ENCODE measurements around the gene SF3A1. TPM values are rescaled to one million over a fixed set of nuclear protein-coding genes. Genes with fewer than 3 reads are reported as not detected.

The SF3A1 gene
- polyA plus RNA-seq, 1 donor from 2014 or later = 14.4 TPM

DNA sequence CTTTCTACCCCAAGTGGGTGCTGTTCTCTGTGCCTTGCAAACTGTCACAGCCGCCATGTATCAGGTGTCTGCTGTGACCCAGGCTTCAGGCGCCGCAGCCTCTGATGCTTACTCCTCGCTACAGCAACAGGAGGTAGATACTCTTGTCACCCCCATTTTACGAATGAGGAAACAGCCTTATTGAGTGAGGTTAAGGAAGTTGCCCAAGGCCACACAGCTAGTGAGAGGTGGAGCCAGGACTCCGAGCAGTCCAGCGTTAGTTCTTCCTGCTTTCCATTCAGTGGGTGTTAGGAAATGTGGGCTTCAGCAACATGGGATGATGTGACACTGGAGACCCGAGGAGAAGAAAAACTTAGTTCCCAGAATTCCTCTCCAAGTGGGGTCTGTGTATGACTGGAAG lies 16.2 kb upstream of the SF3A1 start:
- H3K9ac ChIP-seq (ENCODE audit: low read length) = no peak overlapping the region
- no peak overlapping the region for H2AFZ ChIP-seq (ENCODE audit: low read depth, low read length)
- H4K20me1 ChIP-seq (ENCODE audit: insufficient read depth) = no peaks in the 10 kb centered on the region
- H3F3A ChIP-seq (ENCODE audit: insufficient read depth, low read length, poor library complexity, severe bottlenecking) = no peaks in the 10 kb centered on the region
- no peak overlapping the region for H3K4me2 ChIP-seq (ENCODE audit: low read length)
- H3K79me2 ChIP-seq (replicated peaks; ENCODE audit: insufficient read depth, low read length) = no peaks in the 10 kb centered on the region
- H3K36me3 ChIP-seq (ENCODE audit: insufficient read depth, low read length) = no peaks in the 10 kb centered on the region
- H3K9me2 ChIP-seq (ENCODE audit: insufficient read depth, low read length) = no peaks in the 10 kb centered on the region
- no peak overlapping the region for H3K27ac ChIP-seq (ENCODE audit: low read length)
- H3K9me3 ChIP-seq (ENCODE audit: low read length) = no peaks in the 10 kb centered on the region
- H3K4me3 ChIP-seq (ENCODE audit: low read length) = no peak overlapping the region
- TF ChIP-seq, protein P1, sequence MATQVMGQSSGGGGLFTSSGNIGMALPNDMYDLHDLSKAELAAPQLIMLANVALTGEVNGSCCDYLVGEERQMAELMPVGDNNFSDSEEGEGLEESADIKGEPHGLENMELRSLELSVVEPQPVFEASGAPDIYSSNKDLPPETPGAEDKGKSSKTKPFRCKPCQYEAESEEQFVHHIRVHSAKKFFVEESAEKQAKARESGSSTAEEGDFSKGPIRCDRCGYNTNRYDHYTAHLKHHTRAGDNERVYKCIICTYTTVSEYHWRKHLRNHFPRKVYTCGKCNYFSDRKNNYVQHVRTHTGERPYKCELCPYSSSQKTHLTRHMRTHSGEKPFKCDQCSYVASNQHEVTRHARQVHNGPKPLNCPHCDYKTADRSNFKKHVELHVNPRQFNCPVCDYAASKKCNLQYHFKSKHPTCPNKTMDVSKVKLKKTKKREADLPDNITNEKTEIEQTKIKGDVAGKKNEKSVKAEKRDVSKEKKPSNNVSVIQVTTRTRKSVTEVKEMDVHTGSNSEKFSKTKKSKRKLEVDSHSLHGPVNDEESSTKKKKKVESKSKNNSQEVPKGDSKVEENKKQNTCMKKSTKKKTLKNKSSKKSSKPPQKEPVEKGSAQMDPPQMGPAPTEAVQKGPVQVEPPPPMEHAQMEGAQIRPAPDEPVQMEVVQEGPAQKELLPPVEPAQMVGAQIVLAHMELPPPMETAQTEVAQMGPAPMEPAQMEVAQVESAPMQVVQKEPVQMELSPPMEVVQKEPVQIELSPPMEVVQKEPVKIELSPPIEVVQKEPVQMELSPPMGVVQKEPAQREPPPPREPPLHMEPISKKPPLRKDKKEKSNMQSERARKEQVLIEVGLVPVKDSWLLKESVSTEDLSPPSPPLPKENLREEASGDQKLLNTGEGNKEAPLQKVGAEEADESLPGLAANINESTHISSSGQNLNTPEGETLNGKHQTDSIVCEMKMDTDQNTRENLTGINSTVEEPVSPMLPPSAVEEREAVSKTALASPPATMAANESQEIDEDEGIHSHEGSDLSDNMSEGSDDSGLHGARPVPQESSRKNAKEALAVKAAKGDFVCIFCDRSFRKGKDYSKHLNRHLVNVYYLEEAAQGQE (IDR thresholded peaks at IDR 0.05; ENCODE audit: borderline replicate concordance) = no peak
- TF ChIP-seq SMC3 (conservative IDR thresholded peaks at IDR 0.05; ENCODE audit: poor library complexity) = no peak
- TF ChIP-seq TAF1 (IDR thresholded peaks at IDR 0.05; ENCODE audit: low read depth) = no peak
- TF ChIP-seq EP300 (conservative IDR thresholded peaks at IDR 0.05; ENCODE audit: poor library complexity, severe bottlenecking) = no peak
- no peak for TF ChIP-seq MXI1 (conservative IDR thresholded peaks at IDR 0.05; ENCODE audit: poor library complexity, severe bottlenecking)
- no peak for TF ChIP-seq RAD21 (conservative IDR thresholded peaks at IDR 0.05)
- TF ChIP-seq, protein P2, sequence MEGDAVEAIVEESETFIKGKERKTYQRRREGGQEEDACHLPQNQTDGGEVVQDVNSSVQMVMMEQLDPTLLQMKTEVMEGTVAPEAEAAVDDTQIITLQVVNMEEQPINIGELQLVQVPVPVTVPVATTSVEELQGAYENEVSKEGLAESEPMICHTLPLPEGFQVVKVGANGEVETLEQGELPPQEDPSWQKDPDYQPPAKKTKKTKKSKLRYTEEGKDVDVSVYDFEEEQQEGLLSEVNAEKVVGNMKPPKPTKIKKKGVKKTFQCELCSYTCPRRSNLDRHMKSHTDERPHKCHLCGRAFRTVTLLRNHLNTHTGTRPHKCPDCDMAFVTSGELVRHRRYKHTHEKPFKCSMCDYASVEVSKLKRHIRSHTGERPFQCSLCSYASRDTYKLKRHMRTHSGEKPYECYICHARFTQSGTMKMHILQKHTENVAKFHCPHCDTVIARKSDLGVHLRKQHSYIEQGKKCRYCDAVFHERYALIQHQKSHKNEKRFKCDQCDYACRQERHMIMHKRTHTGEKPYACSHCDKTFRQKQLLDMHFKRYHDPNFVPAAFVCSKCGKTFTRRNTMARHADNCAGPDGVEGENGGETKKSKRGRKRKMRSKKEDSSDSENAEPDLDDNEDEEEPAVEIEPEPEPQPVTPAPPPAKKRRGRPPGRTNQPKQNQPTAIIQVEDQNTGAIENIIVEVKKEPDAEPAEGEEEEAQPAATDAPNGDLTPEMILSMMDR (IDR thresholded peaks at IDR 0.05; ENCODE audit: poor library complexity, severe bottlenecking) = no peak
- TF ChIP-seq POLR2AphosphoS5 (IDR thresholded peaks at IDR 0.05) = no peak
- no peak for TF ChIP-seq EZH2 (IDR thresholded peaks at IDR 0.05; ENCODE audit: borderline replicate concordance, insufficient read depth, low read length, poor library complexity, severe bottlenecking)
- no peaks in the 10 kb centered on the region for H3K27me3 ChIP-seq (ENCODE audit: insufficient read depth, low read depth, low read length)

DNA sequence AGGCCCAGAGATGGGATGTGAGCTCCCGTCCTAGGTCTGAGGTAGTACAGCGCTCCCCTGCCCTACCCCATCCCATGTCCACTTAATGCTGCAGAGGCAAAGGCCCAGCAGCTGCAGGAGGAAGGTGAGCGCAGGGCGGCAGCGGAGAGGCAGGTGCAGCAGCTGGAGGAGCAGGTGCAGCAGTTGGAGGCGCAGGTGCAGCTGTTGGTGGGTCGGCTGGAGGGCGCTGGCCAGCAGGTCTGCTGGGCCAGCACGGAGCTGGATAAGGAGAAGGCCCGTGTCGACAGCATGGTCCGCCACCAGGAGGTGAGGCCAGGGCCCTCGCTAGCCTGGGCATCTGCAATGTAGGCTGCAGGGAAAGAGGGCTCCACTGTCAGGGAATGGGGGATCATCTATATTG lies 15.3 kb upstream of the SF3A1 start:
- H3K27ac ChIP-seq (ENCODE audit: low read length) = no peak overlapping the region
- no peak overlapping the region for H2AFZ ChIP-seq (ENCODE audit: low read depth, low read length)
- no peaks in the 10 kb centered on the region for H3K27me3 ChIP-seq (ENCODE audit: insufficient read depth, low read depth, low read length)
- no peaks in the 10 kb centered on the region for H4K20me1 ChIP-seq (ENCODE audit: insufficient read depth)
- H3K4me2 ChIP-seq (ENCODE audit: low read length) = no peak overlapping the region
- TF ChIP-seq POLR2AphosphoS5 (IDR thresholded peaks at IDR 0.05) (no peak), MXI1 (conservative IDR thresholded peaks at IDR 0.05; ENCODE audit: poor library complexity, severe bottlenecking) (no peak), SMC3 (conservative IDR thresholded peaks at IDR 0.05; ENCODE audit: poor library complexity) (no peak), RAD21 (conservative IDR thresholded peaks at IDR 0.05) (no peak), EP300 (conservative IDR thresholded peaks at IDR 0.05; ENCODE audit: poor library complexity, severe bottlenecking) (no peak), EZH2 (IDR thresholded peaks at IDR 0.05; ENCODE audit: borderline replicate concordance, insufficient read depth, low read length, poor library complexity, severe bottlenecking) (no peak), TAF1 (IDR thresholded peaks at IDR 0.05; ENCODE audit: low read depth) (no peak)
- TF ChIP-seq, protein P1 (IDR thresholded peaks at IDR 0.05; ENCODE audit: borderline replicate concordance) = no peak
- TF ChIP-seq, protein P2 (IDR thresholded peaks at IDR 0.05; ENCODE audit: poor library complexity, severe bottlenecking) = no peak
- H3K9me2 ChIP-seq (ENCODE audit: insufficient read depth, low read length) = no peaks in the 10 kb centered on the region
- no peaks in the 10 kb centered on the region for H3K9me3 ChIP-seq (ENCODE audit: low read length)
- no peak overlapping the region for H3K9ac ChIP-seq (ENCODE audit: low read length)
- H3K36me3 ChIP-seq (ENCODE audit: insufficient read depth, low read length) = no peaks in the 10 kb centered on the region
- H3F3A ChIP-seq (ENCODE audit: insufficient read depth, low read length, poor library complexity, severe bottlenecking) = no peaks in the 10 kb centered on the region
- H3K79me2 ChIP-seq (replicated peaks; ENCODE audit: insufficient read depth, low read length) = no peaks in the 10 kb centered on the region
- H3K4me3 ChIP-seq (ENCODE audit: low read length) = no peak overlapping the region
